Stimulated activated naive CD8-positive, alpha-beta T cell treated with anti-CD3 and anti-CD28 coated beads, Interleukin-15, Interleukin-2, amounts not matched to agents 100 U/mL and 50 U/mL, for 24 hours (primary cell): ENCODE data around the gene LRPAP1.

Experiments
- ATAC-seq: fragments of 150-1000 bp; cut with Tn5 transposase; one replicate; pipeline ENCODE4 v1.10.0; 2021
- DNase-seq: peaks from one replicate; pipeline ENCODE4 v3.0.0; 2021

Gene LRPAP1

DNA sequence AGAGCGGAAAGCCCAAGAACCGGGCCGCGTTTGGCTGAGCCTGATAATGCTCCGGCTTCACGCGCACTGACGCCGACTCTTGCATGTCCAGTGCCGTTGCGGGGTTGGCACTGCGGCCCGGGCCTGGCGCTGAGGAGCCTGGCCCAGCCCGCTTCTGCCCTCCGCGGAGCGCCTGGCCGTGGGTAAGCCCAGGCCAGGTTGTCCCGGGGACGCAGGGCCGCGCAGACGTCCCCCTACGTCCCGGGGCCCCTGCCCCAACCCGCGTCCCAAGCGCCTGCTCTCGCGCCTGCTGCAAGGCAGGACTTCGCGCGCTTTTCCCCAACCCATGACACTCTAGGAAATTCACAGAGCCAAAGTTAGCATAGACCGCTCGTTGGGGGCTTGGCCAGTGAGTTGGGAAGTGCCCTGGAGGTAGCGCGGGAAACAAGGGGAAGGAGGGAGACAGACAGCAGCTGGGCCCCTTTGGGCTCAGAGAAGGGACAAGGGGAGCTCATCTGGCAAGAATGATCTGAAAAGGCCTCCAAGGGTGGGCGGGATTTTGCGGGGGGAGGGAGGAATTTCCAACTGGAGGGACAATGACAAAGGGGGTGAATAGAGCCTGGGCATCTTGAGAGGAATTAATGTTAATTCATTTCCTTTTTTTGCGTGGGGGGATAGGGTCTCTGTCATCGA is 665 bp upstream of the LRPAP1 start:
- DNase-seq, result no peak
- no peak for ATAC-seq

DNA sequence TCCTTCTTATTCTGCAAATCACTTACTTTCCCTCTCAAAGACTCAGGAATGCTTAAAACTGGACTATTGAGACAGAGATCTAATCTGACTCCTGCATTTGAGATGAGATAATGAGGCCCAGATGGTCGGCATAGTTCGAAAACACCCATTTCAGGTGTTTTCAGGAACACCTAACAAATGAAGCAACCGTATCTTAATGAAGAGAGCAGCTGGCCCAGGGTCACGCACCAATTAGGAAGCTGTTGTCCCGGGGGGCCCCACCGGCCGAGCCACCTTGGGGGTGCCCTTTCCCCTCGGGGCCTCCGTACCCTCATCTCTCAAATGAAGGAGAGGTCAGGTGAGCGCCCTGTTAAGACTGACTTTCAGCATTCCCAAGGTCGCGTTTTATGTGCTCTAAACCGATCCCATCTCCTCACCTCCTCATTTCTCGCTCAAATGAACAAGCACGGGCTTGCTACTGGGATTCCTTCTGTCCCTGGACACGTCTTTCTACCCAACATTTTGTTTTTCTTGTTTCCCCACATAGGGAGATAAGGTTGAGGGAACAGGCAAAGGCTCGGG is 824 bp downstream of the LRPAP1 start:
- no peak for ATAC-seq
- DNase-seq, result no peak

- DNase-seq, result no peak
- ATAC-seq, result no peak
Measured at GRCh38 chr4:3530663-3531254, 1.5 kb downstream of the LRPAP1 start.

DNA sequence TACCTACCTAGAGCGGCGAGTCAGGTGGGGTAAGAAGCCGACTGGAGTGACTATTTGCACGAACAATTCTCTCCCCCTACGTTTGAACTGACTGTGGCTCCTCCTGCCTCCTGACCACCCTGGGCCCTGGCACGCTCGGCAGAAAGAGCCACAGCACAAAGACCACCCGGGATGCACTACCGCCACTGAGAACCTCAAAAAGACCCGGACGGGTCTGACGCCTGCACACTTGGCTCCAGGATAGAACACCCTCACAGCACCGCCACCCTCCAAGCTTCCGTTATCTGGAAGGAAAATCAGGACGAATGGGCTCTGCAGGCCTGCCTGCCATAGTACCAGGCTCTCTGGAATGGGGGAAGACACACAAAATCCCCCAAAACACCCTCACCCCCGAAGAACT is 2.2 kb downstream of the LRPAP1 start:
- DNase-seq (no peak), ATAC-seq (no peak)

- ATAC-seq (no peak), DNase-seq (no peak)
Measured at GRCh38 chr4:3529363-3529762, 2.9 kb downstream of the LRPAP1 start.

DNA sequence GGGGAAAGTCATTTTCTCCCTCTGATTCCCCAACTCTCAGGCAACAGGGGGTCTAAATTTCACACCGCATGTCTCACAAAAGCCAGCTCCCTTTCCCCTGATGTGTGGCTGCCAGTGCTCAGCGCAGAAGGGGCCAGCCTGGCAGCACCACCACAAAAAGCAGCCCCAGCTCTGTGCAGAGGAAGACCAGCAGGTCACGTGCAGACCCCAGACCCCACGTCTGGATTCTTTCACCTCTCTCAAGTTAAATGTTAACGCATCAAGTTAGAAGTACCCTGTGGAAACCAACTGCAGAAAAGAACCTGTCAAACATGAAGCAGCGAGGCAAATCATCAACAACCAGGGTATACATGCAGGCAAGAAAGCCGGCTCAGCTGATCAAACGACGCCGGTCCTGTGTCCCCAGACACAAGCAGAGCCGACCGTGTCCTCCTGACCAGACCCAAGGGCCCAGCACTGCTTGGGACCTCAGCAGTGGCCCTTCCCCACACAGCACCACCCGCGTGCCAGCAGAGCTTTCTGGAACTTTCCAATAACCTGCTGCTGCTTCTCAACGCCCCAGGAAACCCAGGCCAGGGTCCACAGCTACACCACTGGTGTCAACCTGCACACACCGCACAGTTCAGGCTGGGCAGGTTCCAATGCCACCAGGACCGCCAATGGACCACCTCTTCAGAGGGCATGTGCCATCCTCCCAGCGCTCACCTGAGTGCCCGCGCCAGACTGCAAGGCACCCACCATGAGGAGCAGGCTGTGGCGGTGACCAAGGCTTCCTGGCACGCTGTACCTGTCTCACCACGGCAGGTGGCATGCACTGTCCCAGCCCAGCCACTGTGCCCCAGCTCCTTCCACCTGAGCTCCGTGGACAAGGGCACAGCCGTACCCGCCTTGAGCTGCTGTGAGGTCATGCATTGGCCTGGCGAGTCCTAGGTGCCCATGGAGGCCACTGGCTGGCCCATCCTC is 4.0 kb downstream of the LRPAP1 start:
- DNase-seq (no peak), ATAC-seq (no peak)

DNA sequence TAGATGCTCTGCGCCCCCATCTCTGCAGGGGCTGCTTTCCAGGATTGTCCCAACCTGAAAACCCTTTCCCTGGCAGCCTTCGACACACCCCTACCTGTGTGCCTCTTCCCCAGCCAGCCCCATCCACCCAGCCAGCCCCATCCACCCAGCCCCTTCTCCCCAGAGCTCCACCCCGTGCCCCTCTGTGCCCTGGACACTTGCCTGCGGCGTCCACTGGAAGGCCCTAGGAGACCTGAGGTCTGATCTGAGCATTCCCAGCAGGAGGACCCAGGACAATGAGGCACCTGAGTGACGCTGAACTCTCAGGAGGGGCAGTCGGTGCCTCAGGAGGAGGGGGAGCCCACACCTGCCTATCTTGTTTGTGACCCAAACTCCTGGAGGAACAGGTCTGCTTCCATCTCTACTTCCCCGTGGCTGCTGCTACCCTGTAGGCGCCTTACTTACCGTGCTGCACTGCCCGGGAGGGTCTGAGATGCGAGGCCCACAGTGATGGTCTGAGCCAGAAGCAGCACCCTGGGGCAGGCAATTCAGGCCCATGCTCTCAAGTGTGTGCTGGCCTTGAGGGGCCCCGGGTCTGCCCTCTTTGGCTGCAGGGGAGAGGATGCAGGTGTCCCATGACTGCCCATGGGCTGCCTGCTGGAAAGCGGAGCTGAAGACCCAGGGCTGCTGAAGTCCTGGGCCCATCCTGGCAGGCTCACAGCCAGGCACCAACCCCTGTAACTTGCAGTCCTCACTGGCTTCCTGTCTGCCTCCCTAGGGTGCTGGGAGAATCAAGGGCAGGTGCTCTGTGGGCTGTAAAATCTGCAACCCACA is 4.9 kb downstream of the LRPAP1 start:
- no peak for ATAC-seq
- DNase-seq, result no peak

- ATAC-seq (no peak), DNase-seq (no peak)
Measured at GRCh38 chr4:3526456-3526855, 5.8 kb downstream of the LRPAP1 start.

- no peak for ATAC-seq
Measured at GRCh38 chr4:3525532-3526430, 6.4 kb downstream of the LRPAP1 start.

GRCh38 chr4:3524920-3525319 is 7.3 kb downstream of the LRPAP1 start:
- ATAC-seq (no peak), DNase-seq (no peak)

More at GRCh38 chr4:3525532-3526430, 6.4 kb downstream of the LRPAP1 start:
- DNase-seq, result no peak

DNA sequence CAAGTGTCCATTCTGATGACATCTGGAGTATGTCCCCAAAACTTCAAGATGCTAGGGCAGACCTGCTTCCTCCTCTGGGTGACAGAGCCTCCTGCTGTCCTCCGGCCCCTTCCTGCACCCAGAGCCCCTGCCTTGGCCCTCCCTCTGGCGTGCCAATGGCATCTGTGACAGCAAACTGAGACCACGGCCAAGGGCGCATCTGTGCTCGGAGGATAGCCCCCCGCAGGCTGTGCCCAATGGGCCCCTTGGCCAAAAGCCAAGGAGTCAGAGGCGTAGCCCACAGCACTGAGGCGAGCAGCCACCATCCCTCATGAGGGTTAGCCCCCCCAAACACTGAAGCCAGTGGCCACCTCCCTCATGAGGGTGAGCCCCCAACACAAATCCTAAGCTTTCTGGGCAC is 7.9 kb downstream of the LRPAP1 start:
- DNase-seq, result no peak
- no peak for ATAC-seq

GRCh38 chr4:3523628-3524221 is 8.5 kb downstream of the LRPAP1 start:
- ATAC-seq, result no peak

DNA sequence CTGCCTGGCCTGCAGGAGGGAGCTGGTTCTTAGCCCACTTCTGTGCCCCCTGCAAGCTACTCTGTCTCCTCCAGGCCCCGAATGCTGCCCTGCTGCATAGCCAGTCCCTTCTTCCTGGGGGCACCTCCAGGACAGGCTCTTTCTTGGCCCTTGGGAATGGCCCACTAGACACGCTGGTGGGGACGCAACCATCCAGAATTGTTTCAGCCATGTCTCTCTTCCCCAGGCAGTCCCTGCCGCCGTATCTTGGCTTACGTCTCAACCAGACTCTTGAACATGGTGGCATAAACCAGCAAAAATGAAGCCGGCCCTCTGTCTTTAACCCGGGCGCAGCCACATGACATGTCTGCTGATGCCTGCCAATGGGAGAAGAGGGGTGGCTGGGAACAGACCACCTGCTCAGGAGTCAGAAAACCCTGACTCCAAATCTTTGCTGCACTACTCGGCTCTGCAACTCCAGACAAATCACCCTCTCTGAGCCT is 9.0 kb downstream of the LRPAP1 start:
- no peak for DNase-seq
- no peak for ATAC-seq

More at GRCh38 chr4:3523628-3524221, 8.5 kb downstream of the LRPAP1 start:
- DNase-seq, result no peak

GRCh38 chr4:3522651-3523050 is 9.6 kb downstream of the LRPAP1 start:
- DNase-seq (no peak), ATAC-seq (no peak)

DNA sequence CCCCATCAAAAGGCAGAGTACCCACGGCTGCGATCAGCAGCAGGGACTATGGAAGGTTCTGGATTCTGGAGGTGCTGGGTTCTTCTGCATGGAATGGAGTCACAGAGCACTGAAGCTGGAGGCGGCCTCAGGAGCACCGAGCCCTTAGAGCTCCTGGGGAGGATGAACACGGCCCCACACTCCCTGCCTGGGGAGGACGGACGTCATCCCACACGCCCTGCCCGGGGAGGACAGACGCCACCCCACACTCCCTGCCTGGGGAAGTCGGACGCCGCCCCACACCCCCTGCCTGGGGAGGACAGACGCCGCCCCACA is 9.9 kb downstream of the LRPAP1 start:
- ATAC-seq, result no peak
- no peak for DNase-seq

GRCh38 chr4:3521621-3522325 is 10.4 kb downstream of the LRPAP1 start:
- no peak for DNase-seq
- ATAC-seq, result no peak

DNA sequence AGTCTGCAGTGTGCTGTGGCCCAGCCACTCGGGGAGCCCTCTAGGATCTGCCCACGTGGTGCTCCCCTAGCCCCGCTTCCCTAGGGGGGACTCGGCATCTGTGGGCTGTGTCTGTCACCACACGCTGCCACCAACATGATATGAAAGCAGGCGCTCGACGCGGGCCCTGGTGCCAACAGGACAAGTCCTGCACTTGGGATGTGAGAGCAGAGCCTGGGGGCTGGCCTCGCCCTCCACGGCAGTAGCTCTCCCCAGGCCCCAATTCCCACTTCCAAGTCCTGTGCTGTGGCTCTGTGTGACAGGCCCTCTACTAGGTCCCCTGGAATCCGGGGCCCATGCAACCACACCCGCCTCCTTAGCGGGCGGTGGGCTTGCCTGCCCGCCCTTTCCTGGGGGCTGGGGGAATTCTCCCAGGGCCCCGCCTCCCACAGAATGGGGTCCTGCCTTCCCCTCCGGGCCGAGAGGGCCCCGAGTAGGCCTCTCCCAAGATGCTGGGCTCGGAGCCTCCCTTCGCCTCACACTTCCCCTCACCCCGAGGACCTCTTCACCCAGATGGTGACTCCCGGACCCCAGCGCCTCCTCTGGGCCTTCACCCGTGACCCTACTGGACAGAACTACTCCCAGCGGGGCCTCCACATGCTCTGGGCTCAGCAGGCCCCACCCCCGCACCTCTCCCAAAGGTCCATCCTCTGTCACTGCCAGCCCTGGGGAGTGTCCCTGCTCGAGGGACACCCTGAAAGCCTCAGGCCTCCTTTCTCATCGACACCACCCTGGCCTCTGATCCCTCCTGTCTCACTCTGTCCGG is 11.2 kb downstream of the LRPAP1 start:
- ATAC-seq, result no peak

DNA sequence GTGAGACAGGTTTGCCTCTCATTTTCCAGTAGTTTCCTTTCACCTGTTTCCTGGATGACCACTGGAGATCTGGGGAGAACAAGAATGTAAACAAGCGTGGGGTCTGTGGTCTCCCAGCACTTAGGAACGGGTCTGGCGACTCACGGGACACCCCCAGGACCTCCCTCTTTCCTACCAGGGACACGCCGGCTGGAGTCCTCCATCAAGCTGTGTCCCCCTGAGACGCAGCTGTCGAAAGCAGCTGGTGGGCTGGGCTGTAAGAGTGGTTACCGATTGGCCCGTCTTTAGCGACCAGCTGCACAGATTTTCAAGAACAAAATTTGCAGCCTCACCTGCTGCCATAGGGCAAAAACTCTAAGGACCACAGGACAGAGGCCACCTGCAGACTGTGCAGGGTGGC is 11.9 kb downstream of the LRPAP1 start:
- ATAC-seq, result no peak
- DNase-seq, result no peak

More for the DNA sequence above, 11.2 kb downstream of the LRPAP1 start:
- no peak for DNase-seq
